ENCODE measurements around the gene EFHC1. TPM values are rescaled to one million over a fixed set of nuclear protein-coding genes. Genes with fewer than 3 reads are reported as not detected.

EFHC1 gene
- total RNA-seq, 2 donors from 2014 or later, result 4.0 to 5.5 TPM

GRCh38 chr6:52551483-52552277 is 131.5 kb downstream of the EFHC1 start:
- no peak overlapping the region for H3K27ac Mint-ChIP-seq
- DNase-seq (ENCODE audit: low spot score), result no peak
- H3K9me3 Mint-ChIP-seq, result no peaks in the 10 kb centered on the region
- H3K4me1 Mint-ChIP-seq (ENCODE audit: low read depth in 2 of 2), result peaks cover 41 to 45% of the 10 kb centered on the region in 2 donors
- no peaks in the 10 kb centered on the region for H3K36me3 Mint-ChIP-seq
- no peaks in the 10 kb centered on the region for H3K27me3 Mint-ChIP-seq
- no peak for ATAC-seq
- no peak overlapping the region for H3K4me3 Mint-ChIP-seq

GRCh38 chr6:52552278-52552643 is 132.1 kb downstream of the EFHC1 start:
- Mint-ChIP-seq H3K36me3 (no peaks in the 10 kb centered on the region), H3K4me1 (ENCODE audit: low read depth in 2 of 2) (peaks cover 36 to 41% of the 10 kb centered on the region in 2 donors), H3K9me3 (no peaks in the 10 kb centered on the region), H3K27me3 (no peaks in the 10 kb centered on the region), H3K4me3 (no peak overlapping the region), H3K27ac (peak overlapping the region in 1 of 2 donors; percentile 34)
- no peak for ATAC-seq
- no peak for DNase-seq (ENCODE audit: low spot score)

GRCh38 chr6:52553158-52553557 is 133.0 kb downstream of the EFHC1 start:
- Mint-ChIP-seq H3K36me3 (no peaks in the 10 kb centered on the region), H3K9me3 (no peaks in the 10 kb centered on the region), H3K27me3 (no peaks in the 10 kb centered on the region), H3K27ac (peak overlapping the region in 1 of 2 donors; percentile 34), H3K4me1 (ENCODE audit: low read depth in 2 of 2) (peaks cover 32 to 42% of the 10 kb centered on the region in 2 donors), H3K4me3 (no peak overlapping the region)
- ATAC-seq (no peak), DNase-seq (ENCODE audit: low spot score) (no peak)

GRCh38 chr6:52553719-52554118 is 133.6 kb downstream of the EFHC1 start:
- peaks cover 29 to 41% of the 10 kb centered on the region in 2 donors for H3K4me1 Mint-ChIP-seq (ENCODE audit: low read depth in 2 of 2)

GRCh38 chr6:52554684-52555280 is 134.6 kb downstream of the EFHC1 start:
- Mint-ChIP-seq H3K9me3 (no peaks in the 10 kb centered on the region), H3K36me3 (no peaks in the 10 kb centered on the region), H3K27me3 (no peaks in the 10 kb centered on the region), H3K4me1 (ENCODE audit: low read depth in 2 of 2) (peaks cover 24 to 44% of the 10 kb centered on the region in 2 donors), H3K4me3 (no peak overlapping the region), H3K27ac (no peak overlapping the region)
- ATAC-seq (no peak), DNase-seq (ENCODE audit: low spot score) (no peak)

More at GRCh38 chr6:52553719-52554118, 133.6 kb downstream of the EFHC1 start:
- Mint-ChIP-seq H3K36me3 (no peaks in the 10 kb centered on the region), H3K4me3 (no peak overlapping the region), H3K27me3 (no peaks in the 10 kb centered on the region), H3K27ac (no peak overlapping the region), H3K9me3 (no peaks in the 10 kb centered on the region)
- DNase-seq (ENCODE audit: low spot score) (no peak), ATAC-seq (no peak)

GRCh38 chr6:52555518-52556233 is 135.5 kb downstream of the EFHC1 start:
- Mint-ChIP-seq H3K27ac (no peak overlapping the region), H3K4me1 (ENCODE audit: low read depth in 2 of 2) (peaks cover 19 to 38% of the 10 kb centered on the region in 2 donors), H3K4me3 (no peak overlapping the region), H3K36me3 (no peaks in the 10 kb centered on the region), H3K27me3 (no peaks in the 10 kb centered on the region), H3K9me3 (no peaks in the 10 kb centered on the region)
- ATAC-seq, result no peak
- no peak for DNase-seq (ENCODE audit: low spot score)

GRCh38 chr6:52557389-52558265 is 137.5 kb downstream of the EFHC1 start:
- Mint-ChIP-seq H3K4me3 (no peak overlapping the region), H3K27me3 (no peaks in the 10 kb centered on the region), H3K36me3 (no peaks in the 10 kb centered on the region), H3K27ac (no peak overlapping the region), H3K9me3 (no peaks in the 10 kb centered on the region), H3K4me1 (ENCODE audit: low read depth in 2 of 2) (peaks cover 12 to 27% of the 10 kb centered on the region in 2 donors)
- DNase-seq (ENCODE audit: low spot score) (no peak), ATAC-seq (no peak)

- Mint-ChIP-seq H3K27me3 (no peaks in the 10 kb centered on the region), H3K27ac (no peak overlapping the region)
- DNase-seq (ENCODE audit: low spot score), result no peak
These were observed 138.3 kb downstream of the EFHC1 start for GRCh38 chr6:52558266-52559000.

GRCh38 chr6:52560462-52560861 is 140.3 kb downstream of the EFHC1 start:
- H3K27ac Mint-ChIP-seq, result no peak overlapping the region
- DNase-seq (ENCODE audit: low spot score) (no peak), ATAC-seq (no peak)
- peaks cover 12 to 26% of the 10 kb centered on the region in 2 donors for H3K4me1 Mint-ChIP-seq (ENCODE audit: low read depth in 2 of 2)
- no peak overlapping the region for H3K4me3 Mint-ChIP-seq
- no peaks in the 10 kb centered on the region for H3K27me3 Mint-ChIP-seq
- no peaks in the 10 kb centered on the region for H3K9me3 Mint-ChIP-seq
- H3K36me3 Mint-ChIP-seq, result no peaks in the 10 kb centered on the region

More at GRCh38 chr6:52558266-52559000, 138.3 kb downstream of the EFHC1 start:
- no peaks in the 10 kb centered on the region for H3K36me3 Mint-ChIP-seq
- no peak for ATAC-seq
- H3K9me3 Mint-ChIP-seq, result no peaks in the 10 kb centered on the region
- H3K4me3 Mint-ChIP-seq, result no peak overlapping the region
- H3K4me1 Mint-ChIP-seq (ENCODE audit: low read depth in 2 of 2), result peaks cover 6 to 20% of the 10 kb centered on the region in 2 donors

- Mint-ChIP-seq H3K4me3 (no peak overlapping the region), H3K27ac (no peak overlapping the region), H3K4me1 (ENCODE audit: low read depth in 2 of 2) (peaks cover 26 to 28% of the 10 kb centered on the region in 2 donors), H3K9me3 (no peaks in the 10 kb centered on the region), H3K27me3 (no peaks in the 10 kb centered on the region), H3K36me3 (no peaks in the 10 kb centered on the region)
- no peak for DNase-seq (ENCODE audit: low spot score)
- no peak for ATAC-seq
These were observed 142.8 kb downstream of the EFHC1 start for GRCh38 chr6:52562911-52563310.

GRCh38 chr6:52564856-52565255 is 144.7 kb downstream of the EFHC1 start:
- no peaks in the 10 kb centered on the region for H3K36me3 Mint-ChIP-seq
- H3K27ac Mint-ChIP-seq, result no peak overlapping the region
- no peaks in the 10 kb centered on the region for H3K9me3 Mint-ChIP-seq
- no peaks in the 10 kb centered on the region for H3K27me3 Mint-ChIP-seq
- DNase-seq (ENCODE audit: low spot score) (no peak), ATAC-seq (no peak)
- no peak overlapping the region for H3K4me3 Mint-ChIP-seq
- H3K4me1 Mint-ChIP-seq (ENCODE audit: low read depth in 2 of 2), result peaks cover 20 to 31% of the 10 kb centered on the region in 2 donors

- no peak for ATAC-seq
These were observed 146.1 kb downstream of the EFHC1 start for GRCh38 chr6:52566201-52566600.

GRCh38 chr6:52566853-52567279 is 146.7 kb downstream of the EFHC1 start:
- no peak for DNase-seq (ENCODE audit: low spot score)
- no peaks in the 10 kb centered on the region for H3K36me3 Mint-ChIP-seq
- peaks cover 25 to 31% of the 10 kb centered on the region in 2 donors for H3K4me1 Mint-ChIP-seq (ENCODE audit: low read depth in 2 of 2)
- peak overlapping the region; percentile 1 for H3K4me3 Mint-ChIP-seq
- H3K27me3 Mint-ChIP-seq, result no peaks in the 10 kb centered on the region
- H3K27ac Mint-ChIP-seq, result no peak overlapping the region
- no peak for ATAC-seq
- H3K9me3 Mint-ChIP-seq, result no peaks in the 10 kb centered on the region

More at GRCh38 chr6:52566201-52566600, 146.1 kb downstream of the EFHC1 start:
- Mint-ChIP-seq H3K4me1 (ENCODE audit: low read depth in 2 of 2) (peaks cover 23 to 31% of the 10 kb centered on the region in 2 donors), H3K27me3 (no peaks in the 10 kb centered on the region), H3K4me3 (no peak overlapping the region), H3K27ac (no peak overlapping the region), H3K9me3 (no peaks in the 10 kb centered on the region), H3K36me3 (no peaks in the 10 kb centered on the region)
- DNase-seq (ENCODE audit: low spot score), result no peak

All from natural killer cell treated with Interleukin-12 subunit alpha and Interleukin-12 subunit beta and Interleukin-15 and Interleukin-18, amount 100 ng/mL, for 72 hours (primary cell).